HEK293T (cell line): Measurements from ENCODE around the gene DNAAF5.

ENCODE experiments used
- CTCF ChIA-PET: fragments of 350-600 bp; formaldehyde crosslinking; extraction: SDS; loops from one replicate; lab custom pipeline; 2021; ENCODE audit warnings: antibody characterized with exemption, inconsistent platforms; lab: Yijun Ruan, JAX
- POLR2A ChIA-PET: fragments of 350-600 bp; formaldehyde crosslinking; extraction: SDS; loops from one replicate; lab custom pipeline; 2020; ENCODE audit warnings: antibody characterized with exemption, inconsistent platforms; lab: Yijun Ruan, JAX
- DNase-seq: peaks from one replicate; pipeline ENCODE4 v3.0.0; 2012; ENCODE audit warnings: mixed read lengths; ENCODE audit errors: extremely low spot score
- ARNT ChIP-seq: fragments of 450-650 bp; IDR thresholded peaks from 2 replicates; pipeline ENCODE4 v1.6.1; 2017; ENCODE audit warnings: mild to moderate bottlenecking
- BHLHE40 ChIP-seq: fragments of 450-650 bp; IDR thresholded peaks from 2 replicates; pipeline ENCODE4 v1.6.1; 2016; ENCODE audit warnings: mild to moderate bottlenecking, moderate library complexity, borderline replicate concordance
- CTBP1 ChIP-seq: fragments of 450-650 bp; IDR thresholded peaks from 2 replicates; pipeline ENCODE4 v1.6.1; 2016; ENCODE audit warnings: borderline replicate concordance
- ELF4 ChIP-seq: fragments of 450-650 bp; IDR thresholded peaks from 2 replicates; pipeline ENCODE4 v1.6.1; 2017; ENCODE audit warnings: antibody characterized with exemption
- FOXA1 ChIP-seq: fragments of 450-650 bp; IDR thresholded peaks from 2 replicates; pipeline ENCODE4 v1.6.1; 2016; ENCODE audit warnings: mild to moderate bottlenecking
- FOXK2 ChIP-seq: fragments of 450-650 bp; IDR thresholded peaks from 2 replicates; pipeline ENCODE4 v1.6.1; 2016; ENCODE audit warnings: mild to moderate bottlenecking
- FOXM1 ChIP-seq: fragments of 450-650 bp; IDR thresholded peaks from 2 replicates; pipeline ENCODE4 v1.6.1; 2017; ENCODE audit warnings: mild to moderate bottlenecking, borderline replicate concordance
- HDGF ChIP-seq: fragments of 450-650 bp; IDR thresholded peaks from 2 replicates; pipeline ENCODE4 v1.6.1; 2017; ENCODE audit warnings: antibody characterized with exemption, borderline replicate concordance
- L3MBTL2 ChIP-seq: fragments of 450-650 bp; conservative IDR thresholded peaks from 2 replicates; pipeline ENCODE4 v1.6.1; 2016; ENCODE audit warnings: mild to moderate bottlenecking
- LEF1 ChIP-seq: fragments of 450-650 bp; IDR thresholded peaks from 2 replicates; pipeline ENCODE4 v1.6.1; 2017; ENCODE audit warnings: mild to moderate bottlenecking, borderline replicate concordance
- NFRKB ChIP-seq: fragments of 450-650 bp; IDR thresholded peaks from 2 replicates; pipeline ENCODE4 v1.6.1; 2016; ENCODE audit warnings: mild to moderate bottlenecking, moderate library complexity
- PKNOX1 ChIP-seq: fragments of 450-650 bp; IDR thresholded peaks from 2 replicates; pipeline ENCODE4 v1.6.1; 2016
- SP1 ChIP-seq: fragments of 450-650 bp; IDR thresholded peaks from 2 replicates; pipeline ENCODE4 v1.6.1; 2017
- SUZ12 ChIP-seq: fragments of 450-650 bp; IDR thresholded peaks from 2 replicates; pipeline ENCODE4 v1.6.1; 2016; ENCODE audit warnings: mild to moderate bottlenecking
- TARDBP ChIP-seq: fragments of 450-650 bp; IDR thresholded peaks from 2 replicates; pipeline ENCODE4 v1.6.1; 2016
- ZNF384 ChIP-seq: fragments of 450-650 bp; IDR thresholded peaks from 2 replicates; pipeline ENCODE4 v1.6.1; 2016

DNAAF5 gene

GRCh38 chr7:716636-717035 is 9.9 kb upstream of the DNAAF5 start:
- CTCF ChIA-PET = no interaction called here
- POLR2A ChIA-PET = no interaction called here
- TF ChIP-seq ZNF384 (no peak), HDGF (no peak), PKNOX1 (no peak), FOXK2 (no peak), TARDBP (no peak), BHLHE40 (no peak), NFRKB (no peak), SUZ12 (no peak), L3MBTL2 (no peak), LEF1 (no peak), SP1 (no peak), FOXA1 (no peak)
- DNase-seq = no peak

GRCh38 chr7:721619-722248 is 4.8 kb upstream of the DNAAF5 start:
- ChIA-PET CTCF (no interaction called here), POLR2A (no interaction called here)
- TF ChIP-seq ELF4 = no peak
- TF ChIP-seq L3MBTL2 = no peak
- TF ChIP-seq NFRKB = no peak
- no peak for TF ChIP-seq SP1
- TF ChIP-seq FOXA1 = no peak
- no peak for TF ChIP-seq FOXK2
- TF ChIP-seq TARDBP = no peak
- no peak for TF ChIP-seq PKNOX1
- no peak for TF ChIP-seq ZNF384
- no peak for TF ChIP-seq CTBP1
- TF ChIP-seq HDGF = no peak
- TF ChIP-seq FOXM1 = no peak
- TF ChIP-seq LEF1 = no peak
- no peak for TF ChIP-seq SUZ12
- no peak for TF ChIP-seq BHLHE40
- no peak for TF ChIP-seq ARNT
- DNase-seq = no peak

GRCh38 chr7:723541-723940 is 3.0 kb upstream of the DNAAF5 start:
- no peak for DNase-seq
- ChIA-PET POLR2A (no interaction called here), CTCF (no interaction called here)
- TF ChIP-seq ELF4 (no peak), FOXA1 (no peak), FOXK2 (no peak), SP1 (no peak), FOXM1 (no peak), L3MBTL2 (no peak), PKNOX1 (no peak), ZNF384 (no peak), HDGF (no peak)

- no peak for DNase-seq
- CTCF ChIA-PET = no interaction called here
- POLR2A ChIA-PET = interaction anchor here (0.6 kb wide), 1 partner anchor 14 kb away, joined by 3 read pairs; no protein-coding TSS in a partner anchor
- TF ChIP-seq CTBP1 = no peak
- TF ChIP-seq L3MBTL2 = 0 out of 2 replicates have a peak, but pooled peaks have one; percentile 14
Measured at GRCh38 chr7:724298-724697, 2.2 kb upstream of the DNAAF5 start.

GRCh38 chr7:725223-726005 is 1.1 kb upstream of the DNAAF5 start:
- ChIA-PET POLR2A (no interaction called here), CTCF (no interaction called here)
- no peak for DNase-seq
- TF ChIP-seq LEF1 = no peak
- no peak for TF ChIP-seq FOXK2
- TF ChIP-seq TARDBP = no peak
- no peak for TF ChIP-seq NFRKB
- TF ChIP-seq HDGF = no peak
- TF ChIP-seq L3MBTL2 = peak; percentile 22; the same call in 1 of the 2 replicates

GRCh38 chr7:726854-727103 is 280 bp downstream of the DNAAF5 start:
- POLR2A ChIA-PET = interaction anchor here (1.3 kb wide), 1 partner anchor 9 kb away, joined by 3 read pairs; no protein-coding TSS in a partner anchor
- peak; percentile 55 for DNase-seq
- CTCF ChIA-PET = no interaction called here
- TF ChIP-seq PKNOX1 (no peak), ZNF384 (no peak), FOXM1 (no peak), FOXK2 (no peak), ARNT (no peak), FOXA1 (no peak), SUZ12 (no peak), SP1 (no peak), LEF1 (no peak), CTBP1 (no peak), BHLHE40 (no peak), NFRKB (no peak), TARDBP (no peak), ELF4 (no peak), L3MBTL2 (no peak), HDGF (no peak)
